ENCODE measurements around the gene ARHGEF2.
A peak's percentile ranks its signal among the peaks of the same experiment; 100 is the strongest.

The ARHGEF2 gene

GRCh38 chr1:155910621-155911121 lies 67.7 kb downstream of the ARHGEF2 start:
- H3K4me3 ChIP-seq (ENCODE audit: low read depth, low read length): peak overlapping the region; percentile 75
- no peak for TF ChIP-seq CTCF (IDR thresholded peaks at IDR 0.05; ENCODE audit: low read depth, low read length)
- no peak for TF ChIP-seq MYC (IDR thresholded peaks at IDR 0.05; ENCODE audit: low read depth, low read length)
- no peak for TF ChIP-seq MAX (IDR thresholded peaks at IDR 0.05; ENCODE audit: low read depth, low read length)
- TF ChIP-seq POLR2A (IDR thresholded peaks at IDR 0.05; ENCODE audit: extremely low read depth, insufficient read length): no peak
- peak; percentile 27 for DNase-seq (ENCODE audit: low read depth)

- H3K4me3 ChIP-seq (ENCODE audit: low read depth, low read length): no peak overlapping the region
- DNase-seq (ENCODE audit: low read depth): peak; percentile 65
- TF ChIP-seq CTCF (IDR thresholded peaks at IDR 0.05; ENCODE audit: low read depth, low read length): no peak
- TF ChIP-seq MYC (IDR thresholded peaks at IDR 0.05; ENCODE audit: low read depth, low read length): no peak
- TF ChIP-seq MAX (IDR thresholded peaks at IDR 0.05; ENCODE audit: low read depth, low read length): no peak
- no peak for TF ChIP-seq POLR2A (IDR thresholded peaks at IDR 0.05; ENCODE audit: extremely low read depth, insufficient read length)
Observed at GRCh38 chr1:155909894-155910293, 68.5 kb downstream of the ARHGEF2 start.

GRCh38 chr1:155904261-155904660 lies 74.1 kb downstream of the ARHGEF2 start:
- TF ChIP-seq CTCF (IDR thresholded peaks at IDR 0.05; ENCODE audit: low read depth, low read length): no peak
- no peak for TF ChIP-seq POLR2A (IDR thresholded peaks at IDR 0.05; ENCODE audit: extremely low read depth, insufficient read length)
- no peak for TF ChIP-seq MYC (IDR thresholded peaks at IDR 0.05; ENCODE audit: low read depth, low read length)
- TF ChIP-seq MAX (IDR thresholded peaks at IDR 0.05; ENCODE audit: low read depth, low read length): no peak
- H3K4me3 ChIP-seq (ENCODE audit: low read depth, low read length): no peak overlapping the region
- DNase-seq (ENCODE audit: low read depth): no peak

- no peak overlapping the region for H3K4me3 ChIP-seq (ENCODE audit: low read depth, low read length)
- no peak for DNase-seq (ENCODE audit: low read depth)
- TF ChIP-seq CTCF (IDR thresholded peaks at IDR 0.05; ENCODE audit: low read depth, low read length) (no peak), POLR2A (IDR thresholded peaks at IDR 0.05; ENCODE audit: extremely low read depth, insufficient read length) (no peak), MYC (IDR thresholded peaks at IDR 0.05; ENCODE audit: low read depth, low read length) (no peak), MAX (IDR thresholded peaks at IDR 0.05; ENCODE audit: low read depth, low read length) (no peak)
Observed at GRCh38 chr1:155900161-155900560, 78.2 kb downstream of the ARHGEF2 start.

- no peak for DNase-seq (ENCODE audit: low read depth)
- no peak overlapping the region for H3K4me3 ChIP-seq (ENCODE audit: low read depth, low read length)
- TF ChIP-seq CTCF (IDR thresholded peaks at IDR 0.05; ENCODE audit: low read depth, low read length): no peak
- TF ChIP-seq MAX (IDR thresholded peaks at IDR 0.05; ENCODE audit: low read depth, low read length): no peak
- TF ChIP-seq POLR2A (IDR thresholded peaks at IDR 0.05; ENCODE audit: extremely low read depth, insufficient read length): no peak
- no peak for TF ChIP-seq MYC (IDR thresholded peaks at IDR 0.05; ENCODE audit: low read depth, low read length)
Observed at GRCh38 chr1:155899683-155900082, 78.7 kb downstream of the ARHGEF2 start.

All from NB4 (cell line).